ENCODE measurements around the gene TRNT1. TPM values are rescaled to one million over a fixed set of nuclear protein-coding genes. Genes with fewer than 3 reads are reported as not detected.

Gene TRNT1
- polyA plus RNA-seq, 1 donor from 2014 or later = 28.5 TPM

- Histone ChIP-seq H2AFZ (ENCODE audit: low read depth, low read length) (no peak overlapping the region), H3K36me3 (ENCODE audit: insufficient read depth, low read length) (no peaks in the 10 kb centered on the region)
Measured at GRCh38 chr3:3105246-3105645, 21.5 kb upstream of the TRNT1 start.

GRCh38 chr3:3105815-3106214 is 20.9 kb upstream of the TRNT1 start:
- no peak overlapping the region for H3K27ac ChIP-seq (ENCODE audit: low read length)
- H3K79me2 ChIP-seq (replicated peaks; ENCODE audit: insufficient read depth, low read length) = no peaks in the 10 kb centered on the region
- H3K9me3 ChIP-seq (ENCODE audit: low read length) = no peaks in the 10 kb centered on the region
- H4K20me1 ChIP-seq (ENCODE audit: insufficient read depth) = no peaks in the 10 kb centered on the region
- H3K27me3 ChIP-seq (ENCODE audit: insufficient read depth, low read depth, low read length) = no peaks in the 10 kb centered on the region
- no peak overlapping the region for H3K4me3 ChIP-seq (ENCODE audit: low read length)
- H3K4me2 ChIP-seq (ENCODE audit: low read length) = no peak overlapping the region
- no peak overlapping the region for H3K9ac ChIP-seq (ENCODE audit: low read length)
- H2AFZ ChIP-seq (ENCODE audit: low read depth, low read length) = no peak overlapping the region
- H3F3A ChIP-seq (ENCODE audit: insufficient read depth, low read length, poor library complexity, severe bottlenecking) = no peaks in the 10 kb centered on the region
- no peaks in the 10 kb centered on the region for H3K36me3 ChIP-seq (ENCODE audit: insufficient read depth, low read length)
- no peaks in the 10 kb centered on the region for H3K9me2 ChIP-seq (ENCODE audit: insufficient read depth, low read length)
- TF ChIP-seq TAF1 (IDR thresholded peaks at IDR 0.05; ENCODE audit: low read depth) (no peak), CTCF (IDR thresholded peaks at IDR 0.05; ENCODE audit: poor library complexity, severe bottlenecking) (no peak), EZH2 (IDR thresholded peaks at IDR 0.05; ENCODE audit: borderline replicate concordance, insufficient read depth, low read length, poor library complexity, severe bottlenecking) (no peak), RAD21 (conservative IDR thresholded peaks at IDR 0.05) (no peak), MXI1 (conservative IDR thresholded peaks at IDR 0.05; ENCODE audit: poor library complexity, severe bottlenecking) (no peak), SMC3 (conservative IDR thresholded peaks at IDR 0.05; ENCODE audit: poor library complexity) (no peak)

More at GRCh38 chr3:3105246-3105645, 21.5 kb upstream of the TRNT1 start:
- Histone ChIP-seq H3K27ac (ENCODE audit: low read length) (no peak overlapping the region), H3K4me3 (ENCODE audit: low read length) (no peak overlapping the region), H4K20me1 (ENCODE audit: insufficient read depth) (no peaks in the 10 kb centered on the region), H3K79me2 (replicated peaks; ENCODE audit: insufficient read depth, low read length) (no peaks in the 10 kb centered on the region), H3K27me3 (ENCODE audit: insufficient read depth, low read depth, low read length) (no peaks in the 10 kb centered on the region), H3F3A (ENCODE audit: insufficient read depth, low read length, poor library complexity, severe bottlenecking) (no peaks in the 10 kb centered on the region), H3K9me2 (ENCODE audit: insufficient read depth, low read length) (no peaks in the 10 kb centered on the region), H3K4me2 (ENCODE audit: low read length) (no peak overlapping the region), H3K9ac (ENCODE audit: low read length) (no peak overlapping the region), H3K9me3 (ENCODE audit: low read length) (no peaks in the 10 kb centered on the region)
- TF ChIP-seq SMC3 (conservative IDR thresholded peaks at IDR 0.05; ENCODE audit: poor library complexity) = no peak
- TF ChIP-seq RAD21 (conservative IDR thresholded peaks at IDR 0.05) = no peak
- no peak for TF ChIP-seq EP300 (conservative IDR thresholded peaks at IDR 0.05; ENCODE audit: poor library complexity, severe bottlenecking)
- no peak for TF ChIP-seq EZH2 (IDR thresholded peaks at IDR 0.05; ENCODE audit: borderline replicate concordance, insufficient read depth, low read length, poor library complexity, severe bottlenecking)
- TF ChIP-seq TAF1 (IDR thresholded peaks at IDR 0.05; ENCODE audit: low read depth) = no peak
- no peak for TF ChIP-seq REST (IDR thresholded peaks at IDR 0.05; ENCODE audit: borderline replicate concordance)
- TF ChIP-seq CTCF (IDR thresholded peaks at IDR 0.05; ENCODE audit: poor library complexity, severe bottlenecking) = no peak
- TF ChIP-seq POLR2AphosphoS5 (IDR thresholded peaks at IDR 0.05) = no peak
- TF ChIP-seq MXI1 (conservative IDR thresholded peaks at IDR 0.05; ENCODE audit: poor library complexity, severe bottlenecking) = no peak

Measured in neural cell (in vitro differentiated cells).